WTC11 (cell line): ENCODE measurements around the gene SKAP2. TPM values are rescaled to one million over a fixed set of nuclear protein-coding genes. Genes with fewer than 3 reads are reported as not detected.

Source experiments
- ATAC-seq: fragments of 200-7000 bp; cut with Tn5 transposase; 2 replicates; pipeline ENCODE4 v1.10.0; 2021; ENCODE audit warnings: mild to moderate bottlenecking, moderate library complexity
- CTCF ChIA-PET: fragments of 300-600 bp; sonication (Branson Sonifier 250); formaldehyde crosslinking; loops from one replicate; lab custom pipeline; 2021; ENCODE audit warnings: antibody characterized with exemption; lab: Charles Lee
- POLR2A ChIA-PET: fragments of 350-600 bp; sonication (Branson Sonifier 250); formaldehyde crosslinking; loops from one replicate; lab custom pipeline; 2021; ENCODE audit warnings: antibody characterized with exemption; lab: Charles Lee
- DNase-seq: peaks from one replicate; pipeline ENCODE4 v3.0.0; 2021; ENCODE audit warnings: low spot score
- H3K27ac Mint-ChIP-seq: 2 replicates; pipeline ENCODE4 v1.8.0; 2021; ENCODE audit warnings: mixed read lengths
- H3K27me3 Mint-ChIP-seq: 2 replicates; pipeline ENCODE4 v1.8.0; 2021; ENCODE audit warnings: low read depth, mild to moderate bottlenecking, moderate library complexity, mixed read lengths
- H3K36me3 Mint-ChIP-seq: 2 replicates; pipeline ENCODE4 v1.8.0; 2021; ENCODE audit warnings: mixed read lengths
- H3K4me1 Mint-ChIP-seq: 2 replicates; pipeline ENCODE4 v1.8.0; 2022; ENCODE audit warnings: mixed read lengths
- H3K4me3 Mint-ChIP-seq: 2 replicates; pipeline ENCODE4 v1.8.0; 2021; ENCODE audit warnings: mild to moderate bottlenecking, moderate library complexity, mixed read lengths
- H3K9me3 Mint-ChIP-seq: 2 replicates; pipeline ENCODE4 v1.8.0; 2021; ENCODE audit warnings: mixed read lengths
- ATF1 ChIP-seq: sonication (generic); formaldehyde crosslinking; IDR thresholded peaks from 2 replicates; pipeline ENCODE4 v1.8.1; 2023; ENCODE audit warnings: mild to moderate bottlenecking, moderate library complexity, missing genetic modification reagents
- FOXJ3 ChIP-seq: sonication (generic); formaldehyde crosslinking; IDR thresholded peaks from 2 replicates; pipeline ENCODE4 v1.9.0; 2021; ENCODE audit warnings: missing genetic modification reagents, mild to moderate bottlenecking, borderline replicate concordance
- FOXK1 ChIP-seq: sonication (generic); formaldehyde crosslinking; IDR thresholded peaks from 2 replicates; pipeline ENCODE4 v1.8.0; 2022; ENCODE audit warnings: mild to moderate bottlenecking, moderate library complexity, missing genetic modification reagents
- GABPB1 ChIP-seq: sonication (generic); formaldehyde crosslinking; IDR thresholded peaks from 2 replicates; pipeline ENCODE4 v1.8.1; 2023; ENCODE audit warnings: mild to moderate bottlenecking, missing genetic modification reagents
- GRHL2 ChIP-seq: fragments of 250-450 bp; sonication (Bioruptor Pico); IDR thresholded peaks from 2 replicates; pipeline ENCODE4 v1.8.0; 2022; ENCODE audit warnings: mild to moderate bottlenecking, moderate library complexity; ENCODE audit not compliant: insufficient replicate concordance, severe bottlenecking
- HMGA2 ChIP-seq: fragments of 250-450 bp; sonication (Bioruptor Pico); IDR thresholded peaks from 2 replicates; pipeline ENCODE4 v1.4.0; 2021; ENCODE audit warnings: mild to moderate bottlenecking, moderate library complexity
- IRF2 ChIP-seq: sonication (generic); formaldehyde crosslinking; IDR thresholded peaks from 2 replicates; pipeline ENCODE4 v1.8.0; 2022; ENCODE audit warnings: low read depth, missing genetic modification reagents, borderline replicate concordance
- JAZF1 ChIP-seq: fragments of 250-450 bp; sonication (Bioruptor Pico); IDR thresholded peaks from 2 replicates; pipeline ENCODE4 v1.9.0; 2021; ENCODE audit warnings: moderate library complexity, mild to moderate bottlenecking, inconsistent platforms
- JUN ChIP-seq: sonication (generic); formaldehyde crosslinking; IDR thresholded peaks from 2 replicates; pipeline ENCODE4 v1.8.0; 2023; ENCODE audit warnings: mild to moderate bottlenecking, missing genetic modification reagents
- NFE2L1 ChIP-seq: sonication (generic); formaldehyde crosslinking; IDR thresholded peaks from 2 replicates; pipeline ENCODE4 v1.8.1; 2023; ENCODE audit warnings: missing genetic modification reagents
- NFYB ChIP-seq: sonication (generic); formaldehyde crosslinking; conservative IDR thresholded peaks from 2 replicates; pipeline ENCODE4 v1.8.0; 2022; ENCODE audit warnings: low read depth, missing genetic modification reagents
- NR3C1 ChIP-seq: sonication (generic); formaldehyde crosslinking; conservative IDR thresholded peaks from 2 replicates; pipeline ENCODE4 v1.8.1; 2023; ENCODE audit warnings: low read depth, mild to moderate bottlenecking, missing genetic modification reagents
- TEAD1 ChIP-seq: sonication (generic); formaldehyde crosslinking; IDR thresholded peaks from 2 replicates; pipeline ENCODE4 v1.8.0; 2022; ENCODE audit warnings: mild to moderate bottlenecking, missing genetic modification reagents
- ZNF416 ChIP-seq: fragments of 250-450 bp; sonication (Bioruptor Pico); IDR thresholded peaks from 2 replicates; pipeline ENCODE4 v1.9.0; 2021; ENCODE audit warnings: mild to moderate bottlenecking, inconsistent platforms
- total RNA-seq: library from RNA; stranded (reverse); gene quantifications from 3 replicates; pipeline ENCODE4 v1.2.3, GENCODE V29; 2021
- TF ChIP-seq, protein P1 (sequence below): sonication (generic); formaldehyde crosslinking; IDR thresholded peaks from 2 replicates; pipeline ENCODE4 v1.8.0; 2023; ENCODE audit warnings: missing genetic modification reagents, mild to moderate bottlenecking, borderline replicate concordance
- TF ChIP-seq, protein P2 (sequence below): sonication (generic); formaldehyde crosslinking; IDR thresholded peaks from 2 replicates; pipeline ENCODE4 v1.8.1; 2023; ENCODE audit warnings: mild to moderate bottlenecking, missing genetic modification reagents
- TF ChIP-seq, protein P3 (sequence below): sonication (generic); formaldehyde crosslinking; IDR thresholded peaks from 2 replicates; pipeline ENCODE4 v1.8.1; 2023; ENCODE audit warnings: mild to moderate bottlenecking, missing genetic modification reagents
- TF ChIP-seq, protein P4 (sequence below): sonication (generic); formaldehyde crosslinking; IDR thresholded peaks from 2 replicates; pipeline ENCODE4 v1.8.0; 2022; ENCODE audit warnings: mild to moderate bottlenecking, missing genetic modification reagents
- TF ChIP-seq, protein P5 (sequence below): sonication (generic); formaldehyde crosslinking; IDR thresholded peaks from 2 replicates; pipeline ENCODE4 v1.8.1; 2023; ENCODE audit warnings: mild to moderate bottlenecking, missing genetic modification reagents, moderate library complexity
- TF ChIP-seq, protein P6 (sequence below): sonication (generic); formaldehyde crosslinking; IDR thresholded peaks from 2 replicates; pipeline ENCODE4 v1.8.1; 2022; ENCODE audit warnings: low read depth, missing genetic modification reagents, borderline replicate concordance

SKAP2 gene
- total RNA-seq, 1 experiment from 2014 or later: 2.5 TPM

DNA sequence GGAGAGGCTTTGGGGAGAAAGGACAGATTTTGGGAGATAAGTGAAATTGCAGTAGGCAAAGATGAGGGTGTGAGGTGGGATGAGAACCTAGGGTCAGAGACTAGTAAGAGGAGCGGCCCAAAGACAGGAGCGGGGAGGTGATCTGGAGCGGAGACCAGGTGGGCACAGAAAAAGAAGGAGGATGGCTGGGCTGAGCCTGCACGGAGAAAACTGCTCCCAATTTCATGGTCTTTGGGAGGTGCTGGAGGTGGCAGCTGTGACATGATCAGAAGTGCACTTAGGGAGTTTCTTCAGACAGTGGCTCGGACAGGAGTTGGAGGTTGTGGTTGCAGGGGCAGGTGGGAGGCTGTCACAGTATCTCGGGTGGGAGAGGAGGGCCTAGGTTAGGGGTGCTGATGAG, 232.8 kb downstream of the SKAP2 start (continued):
- TF ChIP-seq, protein P1, sequence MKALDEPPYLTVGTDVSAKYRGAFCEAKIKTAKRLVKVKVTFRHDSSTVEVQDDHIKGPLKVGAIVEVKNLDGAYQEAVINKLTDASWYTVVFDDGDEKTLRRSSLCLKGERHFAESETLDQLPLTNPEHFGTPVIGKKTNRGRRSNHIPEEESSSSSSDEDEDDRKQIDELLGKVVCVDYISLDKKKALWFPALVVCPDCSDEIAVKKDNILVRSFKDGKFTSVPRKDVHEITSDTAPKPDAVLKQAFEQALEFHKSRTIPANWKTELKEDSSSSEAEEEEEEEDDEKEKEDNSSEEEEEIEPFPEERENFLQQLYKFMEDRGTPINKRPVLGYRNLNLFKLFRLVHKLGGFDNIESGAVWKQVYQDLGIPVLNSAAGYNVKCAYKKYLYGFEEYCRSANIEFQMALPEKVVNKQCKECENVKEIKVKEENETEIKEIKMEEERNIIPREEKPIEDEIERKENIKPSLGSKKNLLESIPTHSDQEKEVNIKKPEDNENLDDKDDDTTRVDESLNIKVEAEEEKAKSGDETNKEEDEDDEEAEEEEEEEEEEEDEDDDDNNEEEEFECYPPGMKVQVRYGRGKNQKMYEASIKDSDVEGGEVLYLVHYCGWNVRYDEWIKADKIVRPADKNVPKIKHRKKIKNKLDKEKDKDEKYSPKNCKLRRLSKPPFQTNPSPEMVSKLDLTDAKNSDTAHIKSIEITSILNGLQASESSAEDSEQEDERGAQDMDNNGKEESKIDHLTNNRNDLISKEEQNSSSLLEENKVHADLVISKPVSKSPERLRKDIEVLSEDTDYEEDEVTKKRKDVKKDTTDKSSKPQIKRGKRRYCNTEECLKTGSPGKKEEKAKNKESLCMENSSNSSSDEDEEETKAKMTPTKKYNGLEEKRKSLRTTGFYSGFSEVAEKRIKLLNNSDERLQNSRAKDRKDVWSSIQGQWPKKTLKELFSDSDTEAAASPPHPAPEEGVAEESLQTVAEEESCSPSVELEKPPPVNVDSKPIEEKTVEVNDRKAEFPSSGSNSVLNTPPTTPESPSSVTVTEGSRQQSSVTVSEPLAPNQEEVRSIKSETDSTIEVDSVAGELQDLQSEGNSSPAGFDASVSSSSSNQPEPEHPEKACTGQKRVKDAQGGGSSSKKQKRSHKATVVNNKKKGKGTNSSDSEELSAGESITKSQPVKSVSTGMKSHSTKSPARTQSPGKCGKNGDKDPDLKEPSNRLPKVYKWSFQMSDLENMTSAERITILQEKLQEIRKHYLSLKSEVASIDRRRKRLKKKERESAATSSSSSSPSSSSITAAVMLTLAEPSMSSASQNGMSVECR (CRISPR knock-in tag): no peak
- TF ChIP-seq ZNF416 (CRISPR knock-in tag) (no peak), IRF2 (CRISPR knock-in tag) (no peak), TEAD1 (no peak)

DNA sequence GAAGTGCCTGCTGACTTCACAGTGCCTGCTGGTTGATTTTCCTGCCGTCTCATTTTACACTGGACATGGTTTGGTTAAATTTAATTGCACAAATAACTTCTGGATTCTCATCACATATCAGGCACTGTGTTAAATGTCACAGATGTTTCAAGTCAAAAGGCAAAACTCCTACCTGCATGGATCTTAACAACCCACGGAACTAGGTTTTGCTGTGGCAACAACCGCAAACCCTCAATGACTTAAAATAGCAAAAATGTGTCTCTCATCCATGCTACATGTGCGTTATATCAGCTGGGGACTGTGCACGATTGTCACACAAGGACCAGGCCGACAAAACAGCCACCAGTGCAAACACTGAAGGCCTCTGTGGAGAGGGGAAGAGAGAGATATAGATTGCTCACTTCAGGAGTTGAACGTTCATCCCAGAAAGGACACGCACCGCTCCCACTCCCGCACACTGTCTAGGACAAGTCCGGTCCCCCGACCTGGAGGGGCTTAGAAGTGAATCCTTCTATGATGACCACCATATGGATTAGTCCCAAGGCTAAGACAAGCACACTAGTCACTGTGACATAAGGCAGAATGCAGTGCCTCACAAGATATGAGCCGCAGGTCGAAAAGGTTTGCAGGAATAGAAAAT, 233.3 kb downstream of the SKAP2 start:
- ChIA-PET POLR2A (no interaction called here), CTCF (no interaction called here)
- H3K4me3 Mint-ChIP-seq: no peak overlapping the region
- no peaks in the 10 kb centered on the region for H3K4me1 Mint-ChIP-seq
- DNase-seq (no peak), ATAC-seq (no peak)
- no peak overlapping the region for H3K27ac Mint-ChIP-seq
- peaks cover 3% of the 10 kb centered on the region; the same call in 1 of the 2 replicates for H3K9me3 Mint-ChIP-seq
- H3K36me3 Mint-ChIP-seq: no peaks in the 10 kb centered on the region
- no peaks in the 10 kb centered on the region; the same call in 1 of the 2 replicates for H3K27me3 Mint-ChIP-seq
- TF ChIP-seq, protein P2, sequence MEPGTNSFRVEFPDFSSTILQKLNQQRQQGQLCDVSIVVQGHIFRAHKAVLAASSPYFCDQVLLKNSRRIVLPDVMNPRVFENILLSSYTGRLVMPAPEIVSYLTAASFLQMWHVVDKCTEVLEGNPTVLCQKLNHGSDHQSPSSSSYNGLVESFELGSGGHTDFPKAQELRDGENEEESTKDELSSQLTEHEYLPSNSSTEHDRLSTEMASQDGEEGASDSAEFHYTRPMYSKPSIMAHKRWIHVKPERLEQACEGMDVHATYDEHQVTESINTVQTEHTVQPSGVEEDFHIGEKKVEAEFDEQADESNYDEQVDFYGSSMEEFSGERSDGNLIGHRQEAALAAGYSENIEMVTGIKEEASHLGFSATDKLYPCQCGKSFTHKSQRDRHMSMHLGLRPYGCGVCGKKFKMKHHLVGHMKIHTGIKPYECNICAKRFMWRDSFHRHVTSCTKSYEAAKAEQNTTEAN (CRISPR knock-in tag): no peak
- TF ChIP-seq GABPB1 (CRISPR knock-in tag): no peak
- TF ChIP-seq, protein P3, sequence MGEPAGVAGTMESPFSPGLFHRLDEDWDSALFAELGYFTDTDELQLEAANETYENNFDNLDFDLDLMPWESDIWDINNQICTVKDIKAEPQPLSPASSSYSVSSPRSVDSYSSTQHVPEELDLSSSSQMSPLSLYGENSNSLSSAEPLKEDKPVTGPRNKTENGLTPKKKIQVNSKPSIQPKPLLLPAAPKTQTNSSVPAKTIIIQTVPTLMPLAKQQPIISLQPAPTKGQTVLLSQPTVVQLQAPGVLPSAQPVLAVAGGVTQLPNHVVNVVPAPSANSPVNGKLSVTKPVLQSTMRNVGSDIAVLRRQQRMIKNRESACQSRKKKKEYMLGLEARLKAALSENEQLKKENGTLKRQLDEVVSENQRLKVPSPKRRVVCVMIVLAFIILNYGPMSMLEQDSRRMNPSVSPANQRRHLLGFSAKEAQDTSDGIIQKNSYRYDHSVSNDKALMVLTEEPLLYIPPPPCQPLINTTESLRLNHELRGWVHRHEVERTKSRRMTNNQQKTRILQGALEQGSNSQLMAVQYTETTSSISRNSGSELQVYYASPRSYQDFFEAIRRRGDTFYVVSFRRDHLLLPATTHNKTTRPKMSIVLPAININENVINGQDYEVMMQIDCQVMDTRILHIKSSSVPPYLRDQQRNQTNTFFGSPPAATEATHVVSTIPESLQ (CRISPR knock-in tag): no peak
- TF ChIP-seq JAZF1 (CRISPR knock-in tag): no peak
- no peak for TF ChIP-seq NFE2L1 (CRISPR knock-in tag)
- TF ChIP-seq GRHL2 (CRISPR knock-in tag): no peak
- no peak for TF ChIP-seq NFYB
- TF ChIP-seq FOXK1 (CRISPR knock-in tag): no peak
- TF ChIP-seq, protein P4, sequence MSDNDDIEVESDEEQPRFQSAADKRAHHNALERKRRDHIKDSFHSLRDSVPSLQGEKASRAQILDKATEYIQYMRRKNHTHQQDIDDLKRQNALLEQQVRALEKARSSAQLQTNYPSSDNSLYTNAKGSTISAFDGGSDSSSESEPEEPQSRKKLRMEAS: no peak
- no peak for TF ChIP-seq ATF1 (CRISPR knock-in tag)
- TF ChIP-seq, protein P5, sequence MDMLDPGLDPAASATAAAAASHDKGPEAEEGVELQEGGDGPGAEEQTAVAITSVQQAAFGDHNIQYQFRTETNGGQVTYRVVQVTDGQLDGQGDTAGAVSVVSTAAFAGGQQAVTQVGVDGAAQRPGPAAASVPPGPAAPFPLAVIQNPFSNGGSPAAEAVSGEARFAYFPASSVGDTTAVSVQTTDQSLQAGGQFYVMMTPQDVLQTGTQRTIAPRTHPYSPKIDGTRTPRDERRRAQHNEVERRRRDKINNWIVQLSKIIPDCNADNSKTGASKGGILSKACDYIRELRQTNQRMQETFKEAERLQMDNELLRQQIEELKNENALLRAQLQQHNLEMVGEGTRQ: no peak
- TF ChIP-seq, protein P6, sequence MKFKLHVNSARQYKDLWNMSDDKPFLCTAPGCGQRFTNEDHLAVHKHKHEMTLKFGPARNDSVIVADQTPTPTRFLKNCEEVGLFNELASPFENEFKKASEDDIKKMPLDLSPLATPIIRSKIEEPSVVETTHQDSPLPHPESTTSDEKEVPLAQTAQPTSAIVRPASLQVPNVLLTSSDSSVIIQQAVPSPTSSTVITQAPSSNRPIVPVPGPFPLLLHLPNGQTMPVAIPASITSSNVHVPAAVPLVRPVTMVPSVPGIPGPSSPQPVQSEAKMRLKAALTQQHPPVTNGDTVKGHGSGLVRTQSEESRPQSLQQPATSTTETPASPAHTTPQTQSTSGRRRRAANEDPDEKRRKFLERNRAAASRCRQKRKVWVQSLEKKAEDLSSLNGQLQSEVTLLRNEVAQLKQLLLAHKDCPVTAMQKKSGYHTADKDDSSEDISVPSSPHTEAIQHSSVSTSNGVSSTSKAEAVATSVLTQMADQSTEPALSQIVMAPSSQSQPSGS (CRISPR knock-in tag): no peak
- TF ChIP-seq JUN (CRISPR knock-in tag): no peak
- TF ChIP-seq, protein P1 (CRISPR knock-in tag): no peak
- no peak for TF ChIP-seq NR3C1 (CRISPR knock-in tag)
- TF ChIP-seq HMGA2 (CRISPR knock-in tag): no peak
- no peak for TF ChIP-seq FOXJ3
